AG04450 (cell line): Measurements from ENCODE around the gene CAPN13. TPM values are rescaled to one million over a fixed set of nuclear protein-coding genes. Genes with fewer than 3 reads are reported as not detected.

ENCODE experiments used
- CTCF ChIA-PET: fragments of 300-600, 350-600 bp; formaldehyde crosslinking; extraction: SDS; loops from one replicate; lab custom pipeline; 2022; ENCODE audit warnings: antibody characterized with exemption, inconsistent platforms; lab: Charles Lee
- POLR2A ChIA-PET: fragments of 350-600 bp; formaldehyde crosslinking; extraction: SDS; loops from one replicate; lab custom pipeline; 2021; ENCODE audit warnings: antibody characterized with exemption, inconsistent platforms; lab: Yijun Ruan, JAX
- DNase-seq: peaks from one replicate; pipeline ENCODE4 v3.0.0-alpha.2; 2011; ENCODE audit warnings: low read depth, low spot score
- H3K27ac ChIP-seq: one replicate; pipeline ENCODE4 v1.5.1; 2012; ENCODE audit warnings: low read depth, low read length, control low read depth
- H3K27me3 ChIP-seq: one replicate; pipeline ENCODE4 v1.6.0; 2012; ENCODE audit warnings: low read length; ENCODE audit not compliant: control insufficient read depth, insufficient read depth
- H3K4me3 ChIP-seq: 2 replicates; pipeline ENCODE4 v1.5.1; 2011; ENCODE audit warnings: mild to moderate bottlenecking, low read depth, low read length, control low read depth
- H3K9me3 ChIP-seq: 2 replicates; pipeline ENCODE4 v1.5.1; 2012; ENCODE audit warnings: low read length; ENCODE audit not compliant: control insufficient read depth, insufficient read depth
- polyA plus RNA-seq: library from polyadenylated mRNA; depleted of rRNA; stranded (reverse); fragments of >200 nt; gene quantifications from 2 replicates; pipeline ENCODE4 v1.2.3, GENCODE V29; 2011
- TF ChIP-seq, protein P1 (sequence below): IDR thresholded peaks from 2 replicates; pipeline ENCODE4 v1.5.1; 2011; ENCODE audit warnings: low read depth, low read length, control low read depth, inconsistent platforms

CAPN13 gene
- polyA plus RNA-seq, 1 experiment: not detected

DNA sequence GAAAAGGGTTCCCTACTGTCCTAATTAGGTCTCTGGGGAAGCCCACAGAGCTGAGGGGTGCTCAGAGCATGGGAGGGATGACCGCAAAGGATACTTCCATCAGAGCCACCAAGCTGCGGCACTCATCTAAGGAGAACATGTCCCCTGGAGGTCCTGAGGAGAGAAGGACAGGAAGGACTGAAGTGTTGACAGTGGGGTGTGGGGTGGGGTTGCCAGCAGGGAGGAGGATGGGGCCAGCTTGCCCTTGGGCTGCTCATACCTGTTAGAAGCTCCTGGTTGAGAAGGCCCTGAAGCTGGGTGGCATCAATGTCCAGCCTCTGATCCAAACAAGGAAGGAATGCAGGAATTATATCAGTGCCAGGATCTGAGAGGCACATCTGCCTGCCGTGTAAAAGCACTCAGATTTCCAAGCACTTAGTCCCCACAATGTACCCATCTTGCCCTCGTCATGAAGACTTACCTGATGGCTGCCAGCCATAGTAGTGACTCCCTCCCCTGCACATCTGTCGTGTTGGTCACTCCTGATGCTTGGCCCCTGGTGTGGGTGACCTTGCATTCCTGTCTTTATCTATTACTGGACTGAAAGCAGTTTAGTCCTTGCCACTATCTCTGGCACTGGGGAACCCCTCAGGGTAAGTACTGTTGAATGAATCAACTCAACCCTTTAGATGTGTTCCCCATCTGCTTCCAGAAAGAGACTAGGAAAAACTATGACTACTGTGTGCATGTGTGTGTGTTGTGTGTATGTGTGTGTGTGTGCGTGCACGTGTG, 68.9 kb downstream of the CAPN13 start:
- ChIA-PET CTCF (no interaction called here), POLR2A (no interaction called here)
- no peak for DNase-seq
- Histone ChIP-seq H3K9me3 (no peaks in the 10 kb centered on the region), H3K4me3 (no peak overlapping the region), H3K27ac (no peak overlapping the region), H3K27me3 (peaks cover 19% of the 10 kb centered on the region)
- TF ChIP-seq, protein P1, sequence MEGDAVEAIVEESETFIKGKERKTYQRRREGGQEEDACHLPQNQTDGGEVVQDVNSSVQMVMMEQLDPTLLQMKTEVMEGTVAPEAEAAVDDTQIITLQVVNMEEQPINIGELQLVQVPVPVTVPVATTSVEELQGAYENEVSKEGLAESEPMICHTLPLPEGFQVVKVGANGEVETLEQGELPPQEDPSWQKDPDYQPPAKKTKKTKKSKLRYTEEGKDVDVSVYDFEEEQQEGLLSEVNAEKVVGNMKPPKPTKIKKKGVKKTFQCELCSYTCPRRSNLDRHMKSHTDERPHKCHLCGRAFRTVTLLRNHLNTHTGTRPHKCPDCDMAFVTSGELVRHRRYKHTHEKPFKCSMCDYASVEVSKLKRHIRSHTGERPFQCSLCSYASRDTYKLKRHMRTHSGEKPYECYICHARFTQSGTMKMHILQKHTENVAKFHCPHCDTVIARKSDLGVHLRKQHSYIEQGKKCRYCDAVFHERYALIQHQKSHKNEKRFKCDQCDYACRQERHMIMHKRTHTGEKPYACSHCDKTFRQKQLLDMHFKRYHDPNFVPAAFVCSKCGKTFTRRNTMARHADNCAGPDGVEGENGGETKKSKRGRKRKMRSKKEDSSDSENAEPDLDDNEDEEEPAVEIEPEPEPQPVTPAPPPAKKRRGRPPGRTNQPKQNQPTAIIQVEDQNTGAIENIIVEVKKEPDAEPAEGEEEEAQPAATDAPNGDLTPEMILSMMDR: no peak

DNA sequence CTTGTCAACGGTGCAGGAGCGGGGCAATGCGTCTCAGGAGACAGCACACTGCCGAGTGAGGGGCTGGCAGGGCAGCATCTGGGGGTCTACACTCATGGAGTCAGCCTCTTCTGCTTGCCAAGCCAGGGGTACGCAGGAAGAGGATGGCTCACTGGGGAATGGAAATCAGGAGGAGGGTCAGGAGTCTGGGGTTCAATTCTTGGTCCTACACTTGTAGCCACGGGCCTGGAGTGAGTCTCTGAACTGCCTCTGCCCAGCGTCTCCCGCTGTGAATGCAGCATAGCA, 70.0 kb downstream of the CAPN13 start:
- no peak overlapping the region for H3K27ac ChIP-seq
- POLR2A ChIA-PET: no interaction called here
- H3K4me3 ChIP-seq: no peak overlapping the region
- CTCF ChIA-PET: no interaction called here
- no peak for DNase-seq
- TF ChIP-seq, protein P1: no peak
- H3K9me3 ChIP-seq: no peaks in the 10 kb centered on the region
- peaks cover 19% of the 10 kb centered on the region for H3K27me3 ChIP-seq

DNA sequence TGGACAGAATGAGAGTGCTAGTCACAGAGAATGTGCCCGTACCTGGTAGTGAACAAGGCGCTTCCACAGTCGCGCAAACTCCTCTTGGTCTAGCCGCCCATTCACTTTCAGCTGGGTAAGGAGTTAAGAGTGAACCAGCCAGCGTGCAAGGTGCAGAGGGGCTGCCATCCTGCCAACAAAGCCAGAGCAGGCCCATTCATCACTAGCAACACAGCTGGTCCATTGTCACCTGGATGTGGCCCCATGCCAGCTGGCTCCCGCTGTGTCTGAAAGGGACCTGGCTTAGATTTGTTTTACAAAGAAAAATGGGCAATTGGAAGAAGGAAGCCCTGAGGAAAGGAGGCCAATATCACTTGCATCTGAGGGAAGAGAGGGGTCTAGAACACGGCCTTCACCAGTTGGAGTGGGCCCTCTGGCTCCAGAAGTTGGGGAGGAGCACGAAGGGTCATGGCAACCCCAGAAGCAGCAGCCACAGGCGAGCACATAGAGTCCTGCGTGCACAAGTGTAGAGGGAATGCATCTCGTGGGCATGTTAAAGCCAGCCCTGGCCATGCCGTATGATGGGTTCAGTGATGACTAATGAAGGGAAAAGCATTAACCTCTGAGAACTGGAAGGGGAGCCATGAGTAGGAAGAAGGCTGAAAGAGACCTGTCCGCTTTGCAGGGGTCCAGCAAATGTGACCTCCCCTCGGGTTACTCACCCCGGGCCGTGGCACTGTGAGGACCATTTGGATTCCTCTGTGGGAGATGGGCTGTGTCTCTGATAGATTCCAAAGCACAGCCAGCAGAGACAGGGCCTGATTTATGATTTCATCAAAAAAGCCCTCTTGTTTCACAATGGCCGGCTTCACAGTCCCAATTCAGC, 70.6 kb downstream of the CAPN13 start:
- peaks cover 17% of the 10 kb centered on the region for H3K27me3 ChIP-seq
- DNase-seq: no peak
- no peak overlapping the region for H3K27ac ChIP-seq
- TF ChIP-seq, protein P1: no peak
- no peaks in the 10 kb centered on the region for H3K9me3 ChIP-seq
- POLR2A ChIA-PET: no interaction called here
- H3K4me3 ChIP-seq: no peak overlapping the region
- CTCF ChIA-PET: no interaction called here

DNA sequence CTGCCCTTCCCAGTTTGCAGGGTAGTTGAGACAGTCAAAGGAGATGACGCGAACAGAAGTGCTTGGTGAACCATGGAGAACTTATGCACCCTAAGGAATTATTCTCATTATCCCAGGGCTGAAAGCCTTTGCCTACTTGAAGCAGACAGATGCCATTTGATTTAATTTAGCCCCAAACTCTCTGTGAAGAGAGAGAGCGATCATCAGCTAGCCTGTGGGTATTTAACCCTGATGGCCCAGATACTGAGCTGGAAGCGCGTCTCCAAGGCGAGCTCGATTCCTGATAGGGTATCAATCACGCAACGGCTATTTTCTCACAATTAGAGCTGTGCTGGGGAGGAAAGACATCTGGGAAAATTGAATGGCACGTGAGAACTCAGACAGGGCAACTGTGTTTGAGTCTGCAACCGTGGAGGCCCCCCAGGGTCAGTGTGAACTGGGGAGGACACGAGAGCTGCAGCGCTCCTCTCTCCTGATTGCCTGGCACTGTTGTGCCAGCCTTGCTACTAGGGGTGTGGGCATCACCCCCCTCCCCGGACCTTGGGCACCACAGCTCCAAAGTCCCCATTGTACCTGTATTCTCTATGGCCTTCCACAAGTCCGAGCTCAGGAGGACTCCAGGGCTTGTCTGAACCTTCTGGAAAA, 73.2 kb downstream of the CAPN13 start:
- peaks cover 18% of the 10 kb centered on the region for H3K27me3 ChIP-seq

More for the DNA sequence above, 73.2 kb downstream of the CAPN13 start:
- Histone ChIP-seq H3K4me3 (no peak overlapping the region), H3K27ac (no peak overlapping the region), H3K9me3 (no peaks in the 10 kb centered on the region)
- ChIA-PET CTCF (no interaction called here), POLR2A (no interaction called here)
- TF ChIP-seq, protein P1: no peak
- DNase-seq: no peak
